Measurements from ENCODE around the gene ZBTB7A.
"Not testable (repeated sequence)": the region's sequence is repeated elsewhere in the genome, so short reads cannot be mapped to it uniquely, and the experiment has no call there.

Gene ZBTB7A

GRCh38 chr19:4016486-4016885 lies 50.2 kb downstream of the ZBTB7A start:
- DNase-seq (ENCODE audit: low read depth in 2 of 2): no peak

- no peak for DNase-seq (ENCODE audit: low read depth in 2 of 2)
Observed at GRCh38 chr19:4015705-4016402, 50.8 kb downstream of the ZBTB7A start.

GRCh38 chr19:4014541-4015491 lies 51.9 kb downstream of the ZBTB7A start:
- DNase-seq (ENCODE audit: low read depth in 2 of 2): peak; percentile 26 to 29

GRCh38 chr19:4013886-4014540 lies 52.7 kb downstream of the ZBTB7A start:
- DNase-seq (ENCODE audit: low read depth in 2 of 2): no peak

- no peak for DNase-seq (ENCODE audit: low read depth in 2 of 2)
Observed at GRCh38 chr19:4012975-4013634, 53.6 kb downstream of the ZBTB7A start.

GRCh38 chr19:4012092-4012974 lies 54.4 kb downstream of the ZBTB7A start:
- no peak for DNase-seq (ENCODE audit: low read depth in 2 of 2)

- DNase-seq (ENCODE audit: low read depth in 2 of 2): not testable (repeated sequence)
Observed at GRCh38 chr19:4011430-4011829, 55.3 kb downstream of the ZBTB7A start.

- no peak for DNase-seq (ENCODE audit: low read depth in 2 of 2)
Observed at GRCh38 chr19:4010808-4011110, 55.9 kb downstream of the ZBTB7A start.

- DNase-seq (ENCODE audit: low read depth in 2 of 2): no peak
Observed at GRCh38 chr19:4009990-4010807, 56.5 kb downstream of the ZBTB7A start.

GRCh38 chr19:4007836-4008539 lies 58.7 kb downstream of the ZBTB7A start:
- DNase-seq (ENCODE audit: low read depth in 2 of 2): no peak

GRCh38 chr19:4007021-4007835 lies 59.5 kb downstream of the ZBTB7A start, which contains the start of gene PIAS4:
PIAS4 (plus strand) TSS chr19:4007736; CDS start chr19:4007761, 25 bp downstream.
- peak; percentile 92 to 96 for DNase-seq (ENCODE audit: low read depth in 2 of 2)

- not testable (repeated sequence) for DNase-seq (ENCODE audit: low read depth in 2 of 2)
Observed at GRCh38 chr19:4005436-4005835, 61.3 kb downstream of the ZBTB7A start.

GRCh38 chr19:4000798-4001197 lies 65.9 kb downstream of the ZBTB7A start:
- not testable (repeated sequence) for DNase-seq (ENCODE audit: low read depth in 2 of 2)

- not testable (repeated sequence) for DNase-seq (ENCODE audit: low read depth in 2 of 2)
Observed at GRCh38 chr19:3998667-3999412, 67.9 kb downstream of the ZBTB7A start.

- no peak for DNase-seq (ENCODE audit: low read depth in 2 of 2)
Observed at GRCh38 chr19:3995607-3996006, 71.1 kb downstream of the ZBTB7A start.

Measured in stimulated activated CD4-positive, alpha-beta T cell treated with anti-CD3 and anti-CD28 coated beads, Interleukin-1b, Interleukin-23, amount 100 ng/mL, for 4 hours (primary cell).